Raji (cell line): ENCODE results near the gene BBOF1.
A peak's percentile ranks its signal among the peaks of the same experiment; 100 is the strongest.

Experiments
- POLR2A ChIP-seq: IDR thresholded peaks from 2 replicates; pipeline ENCODE4 v1.6.1; 2011; ENCODE audit warnings: low read depth, low read length, control low read depth; ENCODE audit not compliant: insufficient read depth

Gene BBOF1

GRCh38 chr14:74018586-74019407 lies at the start of gene BBOF1, which contains the start of gene ENTPD5:
TSS of gene BBOF1 (plus strand) at chr14:74019349. CDS start at chr14:74019479, 130 bp downstream.
TSS of gene ENTPD5 (minus strand) at chr14:74019288. CDS start at chr14:73988102, 31,186 bp downstream.
- peak; percentile 90 for TF ChIP-seq POLR2A

GRCh38 chr14:73973497-73973896 lies 45.7 kb upstream of the BBOF1 start:
- no peak for TF ChIP-seq POLR2A

- no peak for TF ChIP-seq POLR2A
Observed at GRCh38 chr14:73976125-73976524, 43.0 kb upstream of the BBOF1 start.

- no peak for TF ChIP-seq POLR2A
Observed at GRCh38 chr14:73977896-73978295, 41.3 kb upstream of the BBOF1 start.

GRCh38 chr14:73988065-73988464 lies 31.1 kb upstream of the BBOF1 start:
- no peak for TF ChIP-seq POLR2A

- TF ChIP-seq POLR2A = no peak
Observed at GRCh38 chr14:73991092-73991491, 28.1 kb upstream of the BBOF1 start.

GRCh38 chr14:73995977-73996378 lies 23.2 kb upstream of the BBOF1 start:
- no peak for TF ChIP-seq POLR2A

GRCh38 chr14:73996731-73997107 lies 22.4 kb upstream of the BBOF1 start:
- TF ChIP-seq POLR2A = no peak

- no peak for TF ChIP-seq POLR2A
Observed at GRCh38 chr14:73997108-73997943, 21.8 kb upstream of the BBOF1 start.

- TF ChIP-seq POLR2A = no peak
Observed at GRCh38 chr14:73997944-73998447, 21.2 kb upstream of the BBOF1 start.

GRCh38 chr14:73998726-73999125 lies 20.4 kb upstream of the BBOF1 start:
- no peak for TF ChIP-seq POLR2A

GRCh38 chr14:74008843-74009499 lies 10.2 kb upstream of the BBOF1 start:
- TF ChIP-seq POLR2A = no peak

GRCh38 chr14:74014299-74014698 lies 4.8 kb upstream of the BBOF1 start:
- TF ChIP-seq POLR2A = no peak

GRCh38 chr14:74015176-74015575 lies 4.0 kb upstream of the BBOF1 start:
- no peak for TF ChIP-seq POLR2A

- no peak for TF ChIP-seq POLR2A
Observed at GRCh38 chr14:74015963-74016362, 3.2 kb upstream of the BBOF1 start.
